Mesendoderm (in vitro differentiated cells): ENCODE data around the gene OR6S1.
A peak's percentile ranks its signal among the peaks of the same experiment; 100 is the strongest.
"Not testable (repeated sequence)": the region's sequence is repeated elsewhere in the genome, so short reads cannot be mapped to it uniquely, and the experiment has no call there.

Experiments used
- DNase-seq: peaks from one replicate; pipeline ENCODE4 v3.0.0; 2013
- H2AK5ac ChIP-seq: 2 replicates; pipeline ENCODE4 v1.6.1; 2013; ENCODE audit warnings: low read length, inconsistent platforms
- H2BK120ac ChIP-seq: 2 replicates; pipeline ENCODE4 v1.6.1; 2013; ENCODE audit warnings: low read depth, mild to moderate bottlenecking, low read length, moderate library complexity, mixed read lengths
- H2BK15ac ChIP-seq: replicated peaks from 2 replicates; pipeline ENCODE4 v1.6.1; 2013; ENCODE audit warnings: low read depth, mild to moderate bottlenecking, moderate library complexity
- H2BK5ac ChIP-seq: 2 replicates; pipeline ENCODE4 v1.6.1; 2013; ENCODE audit warnings: low read length, inconsistent platforms
- H3K18ac ChIP-seq: 2 replicates; pipeline ENCODE4 v1.6.1; 2013; ENCODE audit warnings: mild to moderate bottlenecking, low read length, mixed read lengths
- H3K23ac ChIP-seq: one replicate; pipeline ENCODE4 v1.6.1; 2013; ENCODE audit warnings: low read length
- H3K27ac ChIP-seq: 2 replicates; pipeline ENCODE4 v1.5.1; 2013; ENCODE audit warnings: low read depth, mild to moderate bottlenecking, inconsistent platforms, low read length, moderate library complexity
- H3K27me3 ChIP-seq: 2 replicates; pipeline ENCODE4 v1.6.1; 2013; ENCODE audit warnings: low read length, control low read depth, mild to moderate bottlenecking, inconsistent platforms; ENCODE audit not compliant: insufficient read depth, poor library complexity
- H3K36me3 ChIP-seq: 2 replicates; pipeline ENCODE4 v1.6.1; 2013; ENCODE audit warnings: low read length, inconsistent platforms; ENCODE audit not compliant: control insufficient read depth, insufficient read depth
- H3K4ac ChIP-seq: one replicate; pipeline ENCODE4 v1.6.1; 2013; ENCODE audit warnings: low read depth, mild to moderate bottlenecking, low read length, moderate library complexity
- H3K4me1 ChIP-seq: 2 replicates; pipeline ENCODE4 v1.6.1; 2013; ENCODE audit warnings: low read depth, low read length, inconsistent platforms; ENCODE audit not compliant: control insufficient read depth
- H3K4me2 ChIP-seq: 2 replicates; pipeline ENCODE4 v1.6.1; 2013; ENCODE audit warnings: low read length
- H3K4me3 ChIP-seq: 2 replicates; pipeline ENCODE4 v1.5.1; 2013; ENCODE audit warnings: mild to moderate bottlenecking, low read length
- H3K56ac ChIP-seq: one replicate; pipeline ENCODE4 v1.6.1; 2013; ENCODE audit warnings: low read length
- H3K79me1 ChIP-seq: 2 replicates; pipeline ENCODE4 v1.6.1; 2013; ENCODE audit warnings: low read length, inconsistent platforms
- H3K79me2 ChIP-seq: 2 replicates; pipeline ENCODE4 v1.6.1; 2013; ENCODE audit warnings: mild to moderate bottlenecking, low read length; ENCODE audit not compliant: control insufficient read depth, insufficient read depth
- H3K9ac ChIP-seq: 2 replicates; pipeline ENCODE4 v1.6.1; 2013; ENCODE audit warnings: low read length, inconsistent platforms
- H4K5ac ChIP-seq: one replicate; pipeline ENCODE4 v1.6.1; 2013; ENCODE audit warnings: low read length
- H4K8ac ChIP-seq: one replicate; pipeline ENCODE4 v1.6.1; 2013; ENCODE audit warnings: low read depth, mild to moderate bottlenecking, control low read depth, low read length, moderate library complexity
- WGBS: extraction: QIAGEN DNeasy Blood & Tissue Kit; methylation state at CpG from one replicate; pipeline ENCODE4 v1.1.7; 2013; ENCODE audit warnings: low lambda C conversion rate, missing lambda C conversion rate; ENCODE audit not compliant: insufficient coverage; ENCODE audit errors: extremely low coverage; 5-methylcytosine and 5-hydroxymethylcytosine counted together

Gene OR6S1

GRCh38 chr14:20619688-20620087 is 21.8 kb downstream of the OR6S1 start:
- H3K27me3 ChIP-seq, H3K27ac ChIP-seq, H3K4me3 ChIP-seq, H3K4me1 ChIP-seq, DNase-seq, H3K36me3 ChIP-seq, H3K79me1 ChIP-seq, H2BK5ac ChIP-seq, H3K4me2 ChIP-seq, H2BK15ac ChIP-seq, H2BK120ac ChIP-seq, H4K5ac ChIP-seq, H2AK5ac ChIP-seq, H4K8ac ChIP-seq, H3K23ac ChIP-seq, H3K4ac ChIP-seq, H3K79me2 ChIP-seq, H3K56ac ChIP-seq, H3K18ac ChIP-seq, H3K9ac ChIP-seq: not testable (repeated sequence)
- no CpG with 5 or more reads among the region's 6 CpGs for WGBS

GRCh38 chr14:20618271-20618749 is 23.2 kb downstream of the OR6S1 start:
- H3K79me2 ChIP-seq = no peaks in the 10 kb centered on the region
- no peak overlapping the region for H3K4me3 ChIP-seq
- no peak overlapping the region for H2BK120ac ChIP-seq
- H3K27me3 ChIP-seq = no peaks in the 10 kb centered on the region
- no peak overlapping the region for H3K27ac ChIP-seq
- H3K4ac ChIP-seq = no peak overlapping the region
- H3K56ac ChIP-seq = no peak overlapping the region
- no peak overlapping the region for H4K8ac ChIP-seq
- no peaks in the 10 kb centered on the region for H3K4me1 ChIP-seq
- H3K79me1 ChIP-seq = no peaks in the 10 kb centered on the region
- no peaks in the 10 kb centered on the region for H3K36me3 ChIP-seq
- H2BK15ac ChIP-seq = no peak overlapping the region
- no peak overlapping the region for H3K18ac ChIP-seq
- H3K4me2 ChIP-seq = no peak overlapping the region
- no peak for DNase-seq
- no peak overlapping the region for H3K23ac ChIP-seq
- no CpG with 5 or more reads among the region's 4 CpGs for WGBS
- no peak overlapping the region for H2AK5ac ChIP-seq
- no peak overlapping the region for H3K9ac ChIP-seq
- no peak overlapping the region for H4K5ac ChIP-seq
- H2BK5ac ChIP-seq = no peak overlapping the region

GRCh38 chr14:20617138-20618003 is 24.1 kb downstream of the OR6S1 start:
- Histone ChIP-seq H3K4me2 (no peak overlapping the region), H4K8ac (no peak overlapping the region), H4K5ac (no peak overlapping the region), H3K27ac (no peak overlapping the region), H2BK15ac (no peak overlapping the region), H3K4me1 (peaks cover 4% of the 10 kb centered on the region), H3K56ac (no peak overlapping the region), H3K4me3 (no peak overlapping the region), H3K23ac (no peak overlapping the region), H3K79me2 (no peaks in the 10 kb centered on the region), H3K9ac (no peak overlapping the region), H2BK120ac (no peak overlapping the region), H2BK5ac (no peak overlapping the region), H3K79me1 (no peaks in the 10 kb centered on the region), H3K4ac (no peak overlapping the region), H2AK5ac (no peak overlapping the region), H3K27me3 (no peaks in the 10 kb centered on the region), H3K36me3 (no peaks in the 10 kb centered on the region), H3K18ac (no peak overlapping the region)
- no peak for DNase-seq
- no CpG with 5 or more reads among the region's 12 CpGs for WGBS

GRCh38 chr14:20615996-20616395 is 25.5 kb downstream of the OR6S1 start:
- H3K79me1 ChIP-seq = no peaks in the 10 kb centered on the region
- H3K9ac ChIP-seq = no peak overlapping the region
- H3K27me3 ChIP-seq = no peaks in the 10 kb centered on the region
- no peak overlapping the region for H3K18ac ChIP-seq
- no CpG with 5 or more reads among the region's 5 CpGs for WGBS
- DNase-seq = no peak
- H3K36me3 ChIP-seq = no peaks in the 10 kb centered on the region
- H3K4me3 ChIP-seq = no peak overlapping the region
- no peak overlapping the region for H4K8ac ChIP-seq
- H3K4me1 ChIP-seq = peaks cover 9% of the 10 kb centered on the region
- no peak overlapping the region for H2BK5ac ChIP-seq
- no peak overlapping the region for H3K56ac ChIP-seq
- H3K27ac ChIP-seq = no peak overlapping the region
- H3K4ac ChIP-seq = no peak overlapping the region
- no peak overlapping the region for H3K4me2 ChIP-seq
- H3K23ac ChIP-seq = no peak overlapping the region
- H3K79me2 ChIP-seq = no peaks in the 10 kb centered on the region
- no peak overlapping the region for H4K5ac ChIP-seq
- H2BK15ac ChIP-seq = no peak overlapping the region
- no peak overlapping the region for H2BK120ac ChIP-seq
- H2AK5ac ChIP-seq = no peak overlapping the region

GRCh38 chr14:20614038-20614840 is 27.3 kb downstream of the OR6S1 start:
- no peak overlapping the region for H3K23ac ChIP-seq
- H3K79me2 ChIP-seq = no peaks in the 10 kb centered on the region
- H2AK5ac ChIP-seq = no peak overlapping the region
- H3K9ac ChIP-seq = peak overlapping the region; percentile 84
- no CpG with 5 or more reads among the region's 17 CpGs for WGBS
- no peak overlapping the region for H3K4ac ChIP-seq
- H3K36me3 ChIP-seq = no peaks in the 10 kb centered on the region
- peaks cover 9% of the 10 kb centered on the region for H3K4me1 ChIP-seq
- H4K5ac ChIP-seq = no peak overlapping the region
- H2BK5ac ChIP-seq = no peak overlapping the region
- DNase-seq = no peak
- peak overlapping the region; percentile 56 for H3K4me3 ChIP-seq
- peak overlapping the region; percentile 74 for H2BK120ac ChIP-seq
- H3K18ac ChIP-seq = peak overlapping the region; percentile 64
- H2BK15ac ChIP-seq = no peak overlapping the region
- peak overlapping the region; percentile 19 for H3K4me2 ChIP-seq
- H3K27ac ChIP-seq = peak overlapping the region; percentile 34
- no peak overlapping the region for H4K8ac ChIP-seq
- H3K79me1 ChIP-seq = no peaks in the 10 kb centered on the region
- H3K56ac ChIP-seq = peak overlapping the region; percentile 96
- H3K27me3 ChIP-seq = no peaks in the 10 kb centered on the region
